Transverse colon (tissue), 4 donors: ENCODE data around the gene GPR162. TPM values are rescaled to one million over a fixed set of nuclear protein-coding genes. Genes with fewer than 3 reads are reported as not detected.

ENCODE experiments used
- DNase-seq: peaks from one replicate; pipeline ENCODE4 v3.0.0-alpha.2; 2019
- H3K27ac ChIP-seq, 4 donors: fragments of 200-600 bp; sonication (generic); 2 replicates each; pipeline ENCODE4 v1.5.1; 2016 to 2018; ENCODE audit warnings: inconsistent platforms in 4 of 4
- H3K27me3 ChIP-seq: fragments of 200-600 bp; sonication (generic); 2 replicates; pipeline ENCODE4 v1.5.1; 2017; ENCODE audit warnings: inconsistent platforms
- H3K36me3 ChIP-seq, 4 donors: fragments of 200-600 bp; sonication (generic); 2 replicates each; pipeline ENCODE4 v1.5.1; 2017 to 2019; ENCODE audit warnings: inconsistent platforms in 4 of 4
- H3K4me1 ChIP-seq, 4 donors: fragments of 200-600 bp; sonication (generic); 2 replicates each; pipeline ENCODE4 v1.5.1; 2017 to 2020; ENCODE audit warnings: inconsistent platforms in 4 of 4
- H3K4me3 ChIP-seq, 4 donors: fragments of 200-600 bp; sonication (generic); 1 replicate in 1 of 4; 2 replicates in 3 of 4; pipeline versions ENCODE4 v1.5.1 to v1.6.1; 2017 to 2019; ENCODE audit warnings: inconsistent platforms in 4 of 4
- H3K9me3 ChIP-seq, 2 donors: fragments of 200-600 bp; sonication (generic); 2 replicates each; pipeline ENCODE4 v1.5.1; 2017 to 2019; ENCODE audit warnings: inconsistent platforms in 2 of 2
- EP300 ChIP-seq: sonication (generic); formaldehyde crosslinking; IDR thresholded peaks from one replicate; pipeline ENCODE4 v1.6.1; 2017; ENCODE audit warnings: antibody characterized with exemption, low read depth
- POLR2A ChIP-seq: fragments of 450-650 bp; IDR thresholded peaks from one replicate; pipeline ENCODE4 v1.6.1; 2016; ENCODE audit warnings: antibody characterized with exemption, mild to moderate bottlenecking, moderate library complexity
- POLR2AphosphoS5 ChIP-seq, 3 donors: sonication (generic); formaldehyde crosslinking; IDR thresholded peaks; one replicate each; pipeline ENCODE4 v1.6.1; 2016; ENCODE audit warnings: antibody characterized with exemption in 3 of 3
- WGBS, 2 donors: methylation state at CpG; one replicate each; pipeline ENCODE4 v1.1.5; 2018; ENCODE audit warnings: low coverage in 1 of 2; 5-methylcytosine and 5-hydroxymethylcytosine counted together
- in situ Hi-C, 4 donors: fragments of 200-750 bp; cut with MboI; loops; one replicate each; pipeline versions ENCODE4 v1.15.0 to v1.15.1; 2017; ENCODE audit warnings: low sequenced_read_pairs in 3 of 4, low pct_ligation_motif_present in 1 of 4, low pct_unique_long_range_greater_than_20kb in 1 of 4
- intact Hi-C: fragments of 100-400 bp; cut with DNase I; formaldehyde crosslinking; loops from one replicate; pipeline ENCODE4 v1.15.1; 2023; ENCODE audit warnings: low total_unique reads
- total RNA-seq, 4 donors: library from RNA; depleted of rRNA; stranded (reverse); fragments of >200 nt; gene quantifications; one replicate each; pipeline ENCODE4 v1.1.0, GENCODE V29; 2016
- TF ChIP-seq, protein P1 (sequence below), 5 experiments: fragments of 200-600 bp in 3 of 5; fragments of 450-650 bp in 2 of 5; sonication (generic) in 3 of 5; IDR thresholded peaks; 1 replicate in 2 of 5; 2 replicates in 3 of 5; pipeline ENCODE4 v1.5.1; 2016 to 2017; ENCODE audit warnings: antibody characterized with exemption in 5 of 5, inconsistent platforms in 3 of 5, mild to moderate bottlenecking in 2 of 5, moderate library complexity in 1 of 5

Gene GPR162
- total RNA-seq, 4 donors from 2014 or later, result 3.0 to 6.4 (median 3.1) TPM; not detected in 1

DNA sequence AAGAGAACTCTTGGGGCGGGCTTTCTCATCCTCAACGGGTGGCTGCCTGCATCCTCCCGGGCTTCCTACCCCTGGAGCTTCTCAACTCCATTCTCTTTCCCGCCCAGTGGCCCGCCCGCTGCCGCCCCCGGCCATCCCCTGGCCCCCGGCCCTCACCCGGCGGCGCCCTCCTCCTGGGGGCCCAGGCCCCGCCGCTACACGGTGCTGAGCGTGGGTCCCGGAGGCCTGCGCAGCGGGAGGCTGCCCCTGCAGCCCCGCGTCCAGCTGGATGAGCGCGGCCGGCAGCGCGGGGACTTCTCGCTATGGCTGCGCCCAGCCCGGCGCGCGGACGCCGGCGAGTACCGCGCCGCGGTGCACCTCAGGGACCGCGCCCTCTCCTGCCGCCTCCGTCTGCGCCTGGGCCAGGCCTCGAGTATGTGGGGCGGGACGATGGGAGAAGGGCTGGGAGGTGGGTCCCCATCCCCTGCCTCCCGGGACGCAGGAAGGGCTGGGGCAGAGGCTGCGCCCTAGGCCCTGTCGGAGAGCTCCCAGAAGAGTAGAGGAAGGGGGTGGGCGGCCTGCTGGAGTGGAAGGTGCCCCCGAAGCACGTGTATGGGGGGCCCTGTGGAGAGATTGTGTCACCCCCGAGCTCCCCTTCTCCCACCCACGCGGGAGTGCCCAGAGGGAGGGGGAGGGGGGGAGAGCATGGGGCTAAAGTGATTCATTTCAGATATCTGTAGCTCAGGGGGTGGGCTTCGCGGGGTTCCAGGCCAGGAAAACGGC, 47.9 kb upstream of the GPR162 start:
- TF ChIP-seq POLR2AphosphoS5 (IDR thresholded peaks at IDR 0.05) (no peak), EP300 (no peak), POLR2A (no peak)
- TF ChIP-seq, protein P1, sequence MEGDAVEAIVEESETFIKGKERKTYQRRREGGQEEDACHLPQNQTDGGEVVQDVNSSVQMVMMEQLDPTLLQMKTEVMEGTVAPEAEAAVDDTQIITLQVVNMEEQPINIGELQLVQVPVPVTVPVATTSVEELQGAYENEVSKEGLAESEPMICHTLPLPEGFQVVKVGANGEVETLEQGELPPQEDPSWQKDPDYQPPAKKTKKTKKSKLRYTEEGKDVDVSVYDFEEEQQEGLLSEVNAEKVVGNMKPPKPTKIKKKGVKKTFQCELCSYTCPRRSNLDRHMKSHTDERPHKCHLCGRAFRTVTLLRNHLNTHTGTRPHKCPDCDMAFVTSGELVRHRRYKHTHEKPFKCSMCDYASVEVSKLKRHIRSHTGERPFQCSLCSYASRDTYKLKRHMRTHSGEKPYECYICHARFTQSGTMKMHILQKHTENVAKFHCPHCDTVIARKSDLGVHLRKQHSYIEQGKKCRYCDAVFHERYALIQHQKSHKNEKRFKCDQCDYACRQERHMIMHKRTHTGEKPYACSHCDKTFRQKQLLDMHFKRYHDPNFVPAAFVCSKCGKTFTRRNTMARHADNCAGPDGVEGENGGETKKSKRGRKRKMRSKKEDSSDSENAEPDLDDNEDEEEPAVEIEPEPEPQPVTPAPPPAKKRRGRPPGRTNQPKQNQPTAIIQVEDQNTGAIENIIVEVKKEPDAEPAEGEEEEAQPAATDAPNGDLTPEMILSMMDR (IDR thresholded peaks at IDR 0.05), result no peak
- intact Hi-C loops, result loop anchor here (10.0 kb wide), 1 partner anchor 159 kb away; no protein-coding TSS in a partner anchor
- WGBS, 2 donors, result 22 to 33% methylated on average over 9 to 46 of the region's 60 CpGs
- peaks cover 2 to 79% (median 46%) of the 10 kb centered on the region in 4 donors for H3K4me1 ChIP-seq
- H3K9me3 ChIP-seq, result no peaks in the 10 kb centered on the region
- no peaks in the 10 kb centered on the region for H3K36me3 ChIP-seq
- peak overlapping the region in 3 of 4 donors; percentile 18 to 35 (median 26) for H3K4me3 ChIP-seq
- H3K27me3 ChIP-seq, result no peaks in the 10 kb centered on the region
- in situ Hi-C loops, result no loop called here
- no peak for DNase-seq
- peak overlapping the region; percentile 32 to 64 (median 38) for H3K27ac ChIP-seq

DNA sequence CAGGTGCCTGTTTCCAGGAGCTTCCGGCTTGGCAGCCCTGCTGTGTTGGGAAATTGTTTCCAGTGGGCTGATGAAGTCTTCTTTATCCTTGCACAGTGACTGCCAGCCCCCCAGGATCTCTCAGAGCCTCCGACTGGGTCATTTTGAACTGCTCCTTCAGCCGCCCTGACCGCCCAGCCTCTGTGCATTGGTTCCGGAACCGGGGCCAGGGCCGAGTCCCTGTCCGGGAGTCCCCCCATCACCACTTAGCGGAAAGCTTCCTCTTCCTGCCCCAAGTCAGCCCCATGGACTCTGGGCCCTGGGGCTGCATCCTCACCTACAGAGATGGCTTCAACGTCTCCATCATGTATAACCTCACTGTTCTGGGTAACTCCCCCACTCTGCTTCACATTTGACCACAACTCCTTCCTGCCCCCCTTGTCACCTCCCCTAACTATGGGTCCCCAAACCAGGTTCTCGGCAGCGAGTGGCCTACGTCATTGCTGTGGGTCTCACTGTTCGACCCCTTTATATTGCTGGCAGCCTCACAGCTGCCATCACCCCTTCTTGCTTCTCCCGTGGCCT, 47.0 kb upstream of the GPR162 start:
- H3K27me3 ChIP-seq, result no peaks in the 10 kb centered on the region
- peaks cover 6 to 77% (median 38%) of the 10 kb centered on the region in 4 donors for H3K4me1 ChIP-seq
- TF ChIP-seq, protein P1 (IDR thresholded peaks at IDR 0.05), result no peak
- no peak for TF ChIP-seq EP300
- peak; percentile 21 for TF ChIP-seq POLR2A
- no peak for DNase-seq
- H3K36me3 ChIP-seq, result no peaks in the 10 kb centered on the region
- intact Hi-C loops (loop anchor here (10.0 kb wide), 1 partner anchor 160 kb away; no protein-coding TSS in a partner anchor), in situ Hi-C loops (no loop called here)
- H3K4me3 ChIP-seq, result peak overlapping the region in 1 of 4 donors; percentile 35
- H3K27ac ChIP-seq, result peak overlapping the region in 3 of 4 donors; percentile 35 to 64 (median 41)
- no peaks in the 10 kb centered on the region for H3K9me3 ChIP-seq
- 70 to 84% methylated on average over 5 to 15 of the region's 15 CpGs for WGBS, 2 donors

DNA sequence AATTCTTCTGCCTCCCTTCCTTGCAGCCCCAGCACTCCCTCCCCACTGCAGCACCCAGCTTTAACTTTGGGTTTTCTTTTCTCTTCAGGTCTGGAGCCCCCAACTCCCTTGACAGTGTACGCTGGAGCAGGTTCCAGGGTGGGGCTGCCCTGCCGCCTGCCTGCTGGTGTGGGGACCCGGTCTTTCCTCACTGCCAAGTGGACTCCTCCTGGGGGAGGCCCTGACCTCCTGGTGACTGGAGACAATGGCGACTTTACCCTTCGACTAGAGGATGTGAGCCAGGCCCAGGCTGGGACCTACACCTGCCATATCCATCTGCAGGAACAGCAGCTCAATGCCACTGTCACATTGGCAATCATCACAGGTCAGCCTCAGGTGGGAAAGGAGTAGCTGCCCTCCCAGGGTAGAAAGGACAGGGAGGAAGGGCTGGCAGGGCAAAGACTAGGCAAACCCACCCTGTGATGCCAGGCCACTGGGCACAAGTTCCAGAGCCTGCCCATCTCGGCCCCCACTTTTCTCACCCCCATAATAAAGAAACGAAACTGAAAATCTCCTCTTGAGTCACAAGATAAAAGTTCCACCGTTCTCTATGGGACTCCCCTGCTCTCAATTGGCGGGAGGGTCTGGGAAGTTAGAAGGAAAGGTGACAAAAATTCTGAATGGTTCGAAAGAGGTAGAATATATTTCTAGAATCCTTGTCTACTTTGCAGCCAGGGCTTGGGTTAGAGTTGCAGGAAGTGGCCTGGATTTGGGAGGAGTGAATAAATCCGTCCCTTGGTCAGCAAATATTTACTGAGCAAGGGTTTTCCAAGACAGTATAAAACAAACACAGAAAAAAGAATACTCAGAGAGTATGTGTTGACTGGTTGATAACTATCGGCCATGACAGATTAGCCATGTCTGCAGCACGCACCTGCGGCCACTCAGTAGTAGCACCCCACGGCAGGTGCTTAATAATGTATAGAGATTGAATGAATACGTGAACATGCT, 46.1 kb upstream of the GPR162 start:
- no peak for DNase-seq
- no peaks in the 10 kb centered on the region for H3K27me3 ChIP-seq
- H3K36me3 ChIP-seq, result no peaks in the 10 kb centered on the region
- in situ Hi-C loops (no loop called here), intact Hi-C loops (loop anchor here (10.0 kb wide), 1 partner anchor 161 kb away; no protein-coding TSS in a partner anchor)
- H3K4me3 ChIP-seq, result no peak overlapping the region
- TF ChIP-seq POLR2A, result no peak
- TF ChIP-seq POLR2AphosphoS5 (IDR thresholded peaks at IDR 0.05), result no peak
- no peak for TF ChIP-seq EP300
- TF ChIP-seq, protein P1 (IDR thresholded peaks at IDR 0.05), result no peak
- no peaks in the 10 kb centered on the region for H3K9me3 ChIP-seq
- no peak overlapping the region for H3K27ac ChIP-seq
- WGBS, 2 donors, result 23 to 64% methylated on average over 7 to 16 of the region's 16 CpGs
- peaks cover 6 to 75% (median 37%) of the 10 kb centered on the region in 4 donors for H3K4me1 ChIP-seq
